HUES48 (cell line): Measurements from ENCODE around the gene NR5A1.

Experiments used
- H3K27ac ChIP-seq: one replicate; pipeline ENCODE4 v1.7.0; 2013; ENCODE audit warnings: low read depth, low read length, inconsistent platforms
- H3K27me3 ChIP-seq: 2 replicates; pipeline ENCODE4 v1.6.1; 2013; ENCODE audit warnings: mild to moderate bottlenecking, low read length; ENCODE audit not compliant: control insufficient read depth, insufficient read depth
- H3K36me3 ChIP-seq: 2 replicates; pipeline ENCODE4 v1.6.1; 2013; ENCODE audit warnings: low read length; ENCODE audit not compliant: control insufficient read depth, insufficient read depth
- H3K4me1 ChIP-seq: 2 replicates; pipeline ENCODE4 v1.6.1; 2013; ENCODE audit warnings: mild to moderate bottlenecking, low read length; ENCODE audit not compliant: control insufficient read depth, insufficient read depth
- H3K4me3 ChIP-seq: 2 replicates; pipeline ENCODE4 v1.5.1; 2013; ENCODE audit warnings: mild to moderate bottlenecking, low read depth, low read length
- H3K9ac ChIP-seq: 2 replicates; pipeline ENCODE4 v1.6.1; 2013; ENCODE audit warnings: mild to moderate bottlenecking, low read depth, low read length, moderate library complexity
- H3K9me3 ChIP-seq: 2 replicates; pipeline ENCODE4 v1.6.1; 2013; ENCODE audit warnings: low read length; ENCODE audit not compliant: control insufficient read depth, insufficient read depth

The NR5A1 gene

DNA sequence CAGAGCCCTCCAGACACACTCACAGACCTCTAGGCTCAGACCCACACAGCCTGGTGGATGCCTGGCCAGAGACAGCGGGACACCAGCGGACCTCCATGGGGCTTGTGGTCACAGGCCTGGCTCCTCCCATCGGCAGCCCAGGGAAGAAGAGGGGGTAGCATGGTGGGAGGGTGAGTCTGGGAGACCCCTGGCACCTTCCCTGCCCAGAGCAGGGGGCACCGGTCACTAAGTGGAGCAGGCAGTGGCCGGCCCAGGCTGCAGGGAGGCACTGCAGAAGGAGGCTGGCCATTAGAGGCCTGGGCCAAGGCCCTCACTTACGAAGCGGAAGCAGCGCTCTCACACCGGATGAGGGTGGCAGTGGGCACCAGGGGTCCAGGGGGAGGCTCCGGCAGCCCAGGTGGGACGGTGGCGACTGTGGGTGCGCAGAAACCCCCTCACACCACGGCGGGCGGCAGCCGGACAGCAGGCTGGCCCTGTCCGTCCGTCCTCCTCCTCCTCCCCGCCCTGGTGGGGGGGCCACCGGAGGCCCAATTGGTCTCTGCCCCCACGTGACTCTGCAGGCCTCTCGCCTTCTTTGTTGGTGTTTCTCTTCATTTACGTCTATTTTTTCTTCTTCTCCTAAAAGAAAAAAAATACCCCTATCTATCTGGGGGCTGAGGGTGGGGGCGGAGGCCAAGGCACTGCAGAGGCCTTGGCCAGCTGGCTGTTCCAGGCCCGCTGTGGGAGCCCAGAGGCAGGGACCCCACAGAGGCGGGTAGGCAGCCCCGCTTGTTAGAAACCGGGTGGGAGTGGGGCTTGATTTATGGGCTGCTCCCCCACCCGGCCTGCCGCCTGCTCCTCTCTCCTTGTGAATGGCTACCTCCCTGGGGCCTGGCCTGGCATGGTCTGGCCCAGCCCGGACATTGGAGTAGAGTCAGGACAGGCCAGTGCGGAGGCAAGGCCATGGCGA, at the start of gene NR5A1:
TSS of gene NR5A1 (minus strand) at position 469 of the 949 bp plus-strand sequence. CDS start 4,004 bp downstream, outside the sequence.
- no peak within 1 kb of the TSS for H3K4me3 ChIP-seq
- H3K9ac ChIP-seq, result no peak within 1 kb of the TSS

DNA sequence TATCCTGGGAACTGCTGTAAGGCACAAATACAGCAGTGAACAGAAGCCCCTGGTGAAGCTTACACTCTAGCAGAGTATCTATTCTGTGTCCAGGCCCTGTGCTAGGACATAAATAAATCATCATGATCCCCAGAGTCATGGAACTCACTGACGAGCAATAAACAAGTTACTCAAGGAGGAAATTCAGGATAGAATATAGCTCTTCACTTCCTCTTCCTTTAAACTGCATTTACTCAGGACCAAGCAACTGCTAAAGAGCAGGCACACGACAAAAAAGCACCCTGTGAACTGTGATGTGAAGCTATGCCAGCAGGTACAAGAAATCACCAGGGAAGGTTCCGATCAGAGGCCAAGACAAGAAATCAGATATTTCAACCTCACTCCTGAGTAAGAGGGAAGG, 47.8 kb upstream of the NR5A1 start:
- H3K9me3 ChIP-seq, result no peaks in the 10 kb centered on the region
- no peaks in the 10 kb centered on the region for H3K27me3 ChIP-seq
- no peak overlapping the region for H3K27ac ChIP-seq
- H3K4me3 ChIP-seq, result no peak overlapping the region
- H3K4me1 ChIP-seq, result peaks cover 9% of the 10 kb centered on the region
- peaks cover 5% of the 10 kb centered on the region; the same call in 1 of the 2 replicates for H3K36me3 ChIP-seq
- H3K9ac ChIP-seq, result no peak overlapping the region

More for the DNA sequence above, at the start of gene NR5A1:
- Histone ChIP-seq H3K9me3 (no peaks in the 10 kb centered on the region), H3K27ac (no peak within 1 kb of the TSS), H3K36me3 (no peaks in the 10 kb centered on the region), H3K27me3 (peaks cover 44% of the 10 kb centered on the region), H3K4me1 (peaks cover 9% of the 10 kb centered on the region; the same call in 1 of the 2 replicates)

DNA sequence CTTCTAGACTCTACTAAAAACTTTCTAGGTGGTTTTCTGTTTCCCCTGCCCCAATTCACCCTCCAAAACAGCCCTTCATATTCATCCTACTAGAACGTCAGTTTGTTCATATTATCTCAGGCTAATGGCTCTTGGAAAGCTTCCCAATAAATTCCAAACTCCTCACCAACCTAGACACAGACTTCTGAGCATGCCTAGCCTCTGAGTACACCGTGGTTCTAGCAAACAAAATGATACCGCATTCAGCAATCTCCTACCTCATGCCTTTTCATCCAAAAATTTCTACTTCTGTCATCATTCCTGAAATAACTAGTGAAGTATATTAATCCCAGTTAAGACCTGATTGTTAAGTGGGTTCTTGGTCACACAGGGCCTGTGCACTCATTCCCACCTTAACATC, 46.5 kb upstream of the NR5A1 start:
- Histone ChIP-seq H3K27me3 (no peaks in the 10 kb centered on the region), H3K4me3 (no peak overlapping the region), H3K4me1 (peaks cover 9% of the 10 kb centered on the region), H3K9me3 (no peaks in the 10 kb centered on the region), H3K36me3 (peaks cover 5% of the 10 kb centered on the region; the same call in 1 of the 2 replicates), H3K9ac (no peak overlapping the region), H3K27ac (no peak overlapping the region)

DNA sequence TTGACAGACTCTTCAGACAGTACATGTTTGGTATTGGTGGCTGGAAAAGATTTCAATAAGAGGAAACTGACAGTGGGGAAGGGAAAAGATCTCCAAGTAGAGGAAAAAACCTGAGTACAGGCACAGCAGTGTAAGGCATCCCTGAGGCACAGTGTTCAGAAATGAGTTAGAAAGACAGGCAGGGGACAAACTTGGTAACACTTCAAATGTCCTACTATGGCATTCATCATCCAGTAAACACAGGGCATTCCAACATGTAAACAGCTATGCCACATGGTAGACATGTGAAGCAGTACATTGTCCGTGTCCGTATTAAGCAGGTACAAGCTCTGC, 45.0 kb upstream of the NR5A1 start:
- peaks cover 5% of the 10 kb centered on the region; the same call in 1 of the 2 replicates for H3K36me3 ChIP-seq
- H3K9ac ChIP-seq, result no peak overlapping the region
- no peaks in the 10 kb centered on the region for H3K27me3 ChIP-seq
- H3K27ac ChIP-seq, result no peak overlapping the region
- no peak overlapping the region for H3K4me3 ChIP-seq
- H3K9me3 ChIP-seq, result no peaks in the 10 kb centered on the region
- peaks cover 6% of the 10 kb centered on the region for H3K4me1 ChIP-seq

DNA sequence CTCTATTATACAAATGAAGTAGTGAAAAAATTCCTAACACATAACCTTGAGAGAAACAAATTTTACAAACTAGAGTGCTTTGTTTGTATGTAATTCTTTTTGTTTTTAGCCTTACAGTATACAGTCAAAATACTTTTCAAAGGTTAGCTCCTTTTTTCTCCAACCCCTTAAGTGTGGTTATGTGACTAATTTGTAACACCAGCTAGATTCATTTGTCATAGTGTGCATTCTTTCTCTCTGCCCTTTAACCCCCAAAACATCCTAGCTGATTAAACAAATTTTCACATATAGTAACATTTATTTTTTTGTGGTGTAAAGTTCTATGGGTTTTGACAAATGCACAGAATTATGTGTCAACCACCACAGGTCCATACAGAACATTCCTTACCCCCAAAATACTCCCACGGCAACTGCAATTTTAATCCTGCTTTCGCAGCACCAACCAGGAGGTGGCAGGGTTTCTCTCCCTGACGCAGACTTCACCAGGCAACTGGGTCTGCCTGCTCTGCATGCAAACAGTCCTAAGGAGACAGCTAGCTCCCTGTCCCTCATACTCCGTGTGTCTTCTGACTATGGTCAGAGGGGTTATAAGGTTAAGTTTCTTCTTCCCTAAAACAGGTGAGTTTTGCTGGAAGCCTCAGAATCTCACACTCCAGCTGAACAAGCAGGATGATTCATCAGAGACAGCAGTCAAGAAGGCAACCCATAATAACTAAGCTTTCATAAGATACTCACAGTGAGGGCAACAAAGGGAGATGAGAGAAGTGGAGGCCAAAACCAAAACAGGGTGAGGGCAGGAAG, 44.5 kb upstream of the NR5A1 start:
- Histone ChIP-seq H3K27me3 (no peaks in the 10 kb centered on the region), H3K4me1 (peaks cover 6% of the 10 kb centered on the region), H3K4me3 (no peak overlapping the region), H3K27ac (peak overlapping the region; percentile 45), H3K9me3 (no peaks in the 10 kb centered on the region), H3K9ac (no peak overlapping the region), H3K36me3 (peaks cover 5% of the 10 kb centered on the region; the same call in 1 of the 2 replicates)

DNA sequence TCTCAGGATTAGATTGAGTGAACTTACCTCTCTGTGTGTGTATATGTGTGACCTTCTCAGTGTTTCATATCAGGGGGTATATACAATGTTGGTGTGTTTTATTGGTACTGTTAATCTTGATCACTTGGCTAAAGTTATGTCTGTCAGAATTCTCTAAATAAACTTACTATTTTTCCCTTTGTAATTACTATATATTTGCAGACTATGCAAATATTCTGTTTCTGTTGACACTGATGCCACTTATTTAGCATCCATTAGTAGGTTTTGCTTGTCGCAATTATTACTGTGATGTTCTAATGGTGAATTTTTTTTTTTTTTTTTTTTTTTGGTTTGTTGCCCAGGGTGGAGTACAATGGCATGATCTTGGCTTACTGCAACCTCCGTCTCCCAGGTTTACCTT, 42.9 kb upstream of the NR5A1 start:
- Histone ChIP-seq H3K36me3 (peaks cover 5% of the 10 kb centered on the region; the same call in 1 of the 2 replicates), H3K9ac (no peak overlapping the region), H3K27ac (no peak overlapping the region), H3K27me3 (no peaks in the 10 kb centered on the region), H3K9me3 (no peaks in the 10 kb centered on the region), H3K4me1 (peaks cover 7% of the 10 kb centered on the region; the same call in 1 of the 2 replicates), H3K4me3 (no peak overlapping the region)

DNA sequence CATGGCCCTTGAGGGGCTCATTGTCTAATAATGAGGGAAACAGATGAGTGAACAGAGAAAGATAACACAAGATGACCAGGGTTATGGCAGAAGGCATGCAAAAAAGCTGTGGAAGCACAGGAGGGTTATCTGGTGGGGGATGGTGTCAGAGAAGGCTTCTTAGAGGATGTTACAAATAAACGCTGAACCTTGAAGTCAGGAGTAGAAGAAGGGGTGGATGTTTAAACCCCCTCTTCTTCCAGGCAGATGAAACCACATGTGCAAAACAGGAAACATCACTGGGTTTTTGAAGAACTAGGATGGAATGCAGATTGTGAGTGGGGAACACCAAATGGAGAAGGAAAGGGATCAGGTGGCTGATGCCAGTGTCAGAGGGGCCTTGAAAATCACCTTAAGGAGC, 41.8 kb upstream of the NR5A1 start:
- Histone ChIP-seq H3K36me3 (peaks cover 3% of the 10 kb centered on the region; the same call in 1 of the 2 replicates), H3K27ac (no peak overlapping the region), H3K27me3 (no peaks in the 10 kb centered on the region), H3K4me1 (peaks cover 11% of the 10 kb centered on the region; the same call in 1 of the 2 replicates), H3K4me3 (no peak overlapping the region), H3K9ac (no peak overlapping the region), H3K9me3 (no peaks in the 10 kb centered on the region)

DNA sequence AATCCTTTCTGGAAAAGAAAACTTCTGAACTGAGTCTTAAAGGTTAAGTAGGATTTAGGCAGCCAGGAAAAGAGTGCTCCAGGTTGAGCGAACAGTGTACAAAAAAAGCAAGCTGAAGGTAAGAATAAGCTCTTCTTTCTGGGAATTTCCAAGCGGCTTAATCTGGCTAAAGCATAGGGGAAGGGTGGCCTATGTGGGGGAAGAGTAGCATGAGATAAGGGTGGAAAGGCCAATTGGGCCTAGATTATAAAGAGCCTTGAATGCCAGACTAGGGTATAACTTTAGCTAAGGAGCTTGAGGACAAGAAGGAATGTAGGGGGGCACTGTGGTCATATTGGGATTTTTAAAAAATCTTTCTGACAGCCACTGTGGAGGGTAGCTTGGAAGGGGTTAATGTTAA, 37.3 kb upstream of the NR5A1 start:
- Histone ChIP-seq H3K27ac (no peak overlapping the region), H3K4me3 (no peak overlapping the region), H3K9ac (no peak overlapping the region), H3K9me3 (no peaks in the 10 kb centered on the region), H3K27me3 (no peaks in the 10 kb centered on the region), H3K36me3 (peaks cover 15% of the 10 kb centered on the region), H3K4me1 (peaks cover 5% of the 10 kb centered on the region; the same call in 1 of the 2 replicates)

DNA sequence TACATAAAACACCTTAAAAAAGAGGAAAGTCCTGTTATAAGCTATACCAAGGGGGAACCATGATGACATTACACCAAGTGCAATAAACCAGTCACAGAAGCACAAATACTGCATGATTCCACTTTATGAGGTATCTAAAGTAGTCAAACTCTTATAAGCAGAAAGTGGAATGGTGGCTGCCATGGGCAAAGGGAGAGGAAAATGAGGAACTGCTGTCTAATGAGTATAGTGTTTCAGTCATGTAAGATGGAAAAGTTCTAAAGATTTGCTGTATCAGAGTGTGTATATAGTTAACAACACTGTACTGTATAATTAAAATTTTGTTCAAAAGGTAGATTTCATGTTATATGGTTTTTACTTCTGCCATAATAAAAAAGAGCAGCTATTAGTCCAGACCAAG, 34.6 kb upstream of the NR5A1 start:
- Histone ChIP-seq H3K4me3 (no peak overlapping the region), H3K9me3 (no peaks in the 10 kb centered on the region), H3K36me3 (peaks cover 35% of the 10 kb centered on the region), H3K9ac (no peak overlapping the region), H3K27me3 (no peaks in the 10 kb centered on the region), H3K4me1 (peaks cover 5% of the 10 kb centered on the region; the same call in 1 of the 2 replicates), H3K27ac (no peak overlapping the region)

DNA sequence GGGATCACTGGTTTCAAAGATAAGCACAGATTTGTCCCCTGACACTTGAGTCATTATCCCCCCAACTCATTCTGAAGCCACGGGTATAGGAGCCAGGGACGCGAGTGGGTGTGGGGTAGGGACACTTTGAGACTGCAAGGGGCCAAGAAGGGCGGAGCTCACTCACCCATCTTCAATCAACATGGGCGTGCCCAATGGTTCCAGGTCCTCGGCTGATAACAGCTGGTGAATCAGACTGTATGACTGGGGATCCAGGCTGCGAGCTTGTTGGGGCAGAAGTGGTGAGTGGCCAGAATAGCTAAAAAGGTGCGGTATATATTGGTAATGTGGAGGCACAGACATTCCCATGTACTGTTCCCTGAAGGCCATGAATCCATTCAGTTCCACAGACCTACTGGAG, 30.7 kb upstream of the NR5A1 start:
- Histone ChIP-seq H3K27ac (no peak overlapping the region), H3K4me1 (no peaks in the 10 kb centered on the region), H3K9ac (no peak overlapping the region), H3K27me3 (no peaks in the 10 kb centered on the region), H3K36me3 (peaks cover 38% of the 10 kb centered on the region), H3K4me3 (no peak overlapping the region), H3K9me3 (no peaks in the 10 kb centered on the region)

DNA sequence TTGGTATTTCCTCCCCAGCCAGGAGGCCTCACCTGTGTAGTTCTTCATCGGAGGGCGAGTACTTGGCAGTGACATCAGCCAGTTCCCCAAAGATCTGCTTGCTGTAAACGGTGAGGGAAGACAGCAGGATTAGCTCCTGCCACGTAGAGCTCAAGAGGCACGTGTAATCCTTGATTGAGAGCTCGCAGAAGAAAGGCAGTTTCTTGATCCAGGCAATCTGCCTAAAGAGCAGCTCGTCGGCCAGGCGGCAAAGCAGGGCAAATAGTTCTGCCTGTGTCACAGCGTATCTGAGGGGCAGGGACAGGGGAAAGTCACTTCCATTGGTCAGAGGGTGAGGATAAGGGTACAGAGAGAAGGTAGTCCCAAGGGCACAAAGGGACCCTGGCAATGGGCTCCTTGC, 28.6 kb upstream of the NR5A1 start:
- H3K36me3 ChIP-seq, result peaks cover 49% of the 10 kb centered on the region
- no peak overlapping the region for H3K4me3 ChIP-seq
- no peaks in the 10 kb centered on the region for H3K27me3 ChIP-seq
- no peaks in the 10 kb centered on the region for H3K9me3 ChIP-seq
- no peak overlapping the region for H3K27ac ChIP-seq
- H3K9ac ChIP-seq, result no peak overlapping the region
- H3K4me1 ChIP-seq, result no peaks in the 10 kb centered on the region
